WERI-Rb-1 (cell line): Measurements from ENCODE around the gene TMEM161A.

Experiments used
- DNase-seq: peaks from one replicate; pipeline ENCODE4 v3.0.0-alpha.2; 2020
- H3K27ac ChIP-seq: fragments of 250-450 bp; sonication (Bioruptor Pico); 2 replicates; pipeline ENCODE4 v1.5.1; 2020; ENCODE audit warnings: mild to moderate bottlenecking, moderate library complexity
- H3K27me3 ChIP-seq: fragments of 250-450 bp; sonication (Bioruptor Pico); 2 replicates; pipeline ENCODE4 v1.5.1; 2021; ENCODE audit warnings: mild to moderate bottlenecking, low read depth, moderate library complexity; ENCODE audit not compliant: insufficient read depth, severe bottlenecking
- H3K36me3 ChIP-seq: fragments of 250-450 bp; sonication (Bioruptor Pico); 2 replicates; pipeline ENCODE4 v1.5.1; 2020; ENCODE audit warnings: mild to moderate bottlenecking, moderate library complexity
- H3K4me3 ChIP-seq: 2 replicates; pipeline ENCODE4 v1.5.1; 2011; ENCODE audit warnings: low read depth, mild to moderate bottlenecking, control low read depth, low read length
- H3K9me3 ChIP-seq: fragments of 250-450 bp; sonication (Bioruptor Pico); 2 replicates; pipeline ENCODE4 v1.5.1; 2021; ENCODE audit warnings: mild to moderate bottlenecking, moderate library complexity; ENCODE audit not compliant: severe bottlenecking
- TF ChIP-seq, protein P1 (sequence below): IDR thresholded peaks from 2 replicates; pipeline ENCODE4 v1.5.1; 2011; ENCODE audit warnings: low read depth, mild to moderate bottlenecking, control low read depth, inconsistent platforms, low read length

TMEM161A gene

DNA sequence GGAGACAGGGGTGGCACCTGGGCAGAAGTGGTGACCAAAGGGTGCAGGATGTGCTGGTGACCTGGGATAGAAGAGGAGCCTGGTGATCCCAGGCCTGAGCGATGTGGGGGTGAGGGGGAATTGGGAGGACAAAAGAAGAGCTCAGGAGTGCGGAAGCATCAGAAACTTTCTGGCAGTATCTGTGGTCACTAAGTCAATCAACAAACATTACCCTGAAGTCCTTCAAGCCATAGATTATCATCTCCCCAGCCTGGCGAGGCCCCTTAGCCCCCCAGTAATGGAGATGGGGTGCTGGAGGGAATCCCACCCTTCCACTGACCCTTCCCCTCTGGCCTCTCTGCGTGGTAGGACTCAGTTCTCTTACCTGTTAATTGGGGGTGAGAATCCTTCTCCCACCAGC, 21.3 kb upstream of the TMEM161A start:
- TF ChIP-seq, protein P1, sequence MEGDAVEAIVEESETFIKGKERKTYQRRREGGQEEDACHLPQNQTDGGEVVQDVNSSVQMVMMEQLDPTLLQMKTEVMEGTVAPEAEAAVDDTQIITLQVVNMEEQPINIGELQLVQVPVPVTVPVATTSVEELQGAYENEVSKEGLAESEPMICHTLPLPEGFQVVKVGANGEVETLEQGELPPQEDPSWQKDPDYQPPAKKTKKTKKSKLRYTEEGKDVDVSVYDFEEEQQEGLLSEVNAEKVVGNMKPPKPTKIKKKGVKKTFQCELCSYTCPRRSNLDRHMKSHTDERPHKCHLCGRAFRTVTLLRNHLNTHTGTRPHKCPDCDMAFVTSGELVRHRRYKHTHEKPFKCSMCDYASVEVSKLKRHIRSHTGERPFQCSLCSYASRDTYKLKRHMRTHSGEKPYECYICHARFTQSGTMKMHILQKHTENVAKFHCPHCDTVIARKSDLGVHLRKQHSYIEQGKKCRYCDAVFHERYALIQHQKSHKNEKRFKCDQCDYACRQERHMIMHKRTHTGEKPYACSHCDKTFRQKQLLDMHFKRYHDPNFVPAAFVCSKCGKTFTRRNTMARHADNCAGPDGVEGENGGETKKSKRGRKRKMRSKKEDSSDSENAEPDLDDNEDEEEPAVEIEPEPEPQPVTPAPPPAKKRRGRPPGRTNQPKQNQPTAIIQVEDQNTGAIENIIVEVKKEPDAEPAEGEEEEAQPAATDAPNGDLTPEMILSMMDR = no peak
- Histone ChIP-seq H3K27ac (no peak overlapping the region), H3K9me3 (peaks cover 3% of the 10 kb centered on the region), H3K27me3 (no peaks in the 10 kb centered on the region), H3K36me3 (no peaks in the 10 kb centered on the region), H3K4me3 (no peak overlapping the region)
- DNase-seq = no peak

GRCh38 chr19:19157808-19158207, 19.5 kb upstream of the TMEM161A start:
- no peak overlapping the region for H3K27ac ChIP-seq
- H3K4me3 ChIP-seq = no peak overlapping the region
- TF ChIP-seq, protein P1 = no peak
- no peak for DNase-seq
- H3K36me3 ChIP-seq = no peaks in the 10 kb centered on the region
- no peaks in the 10 kb centered on the region for H3K27me3 ChIP-seq
- peaks cover 3% of the 10 kb centered on the region for H3K9me3 ChIP-seq

DNA sequence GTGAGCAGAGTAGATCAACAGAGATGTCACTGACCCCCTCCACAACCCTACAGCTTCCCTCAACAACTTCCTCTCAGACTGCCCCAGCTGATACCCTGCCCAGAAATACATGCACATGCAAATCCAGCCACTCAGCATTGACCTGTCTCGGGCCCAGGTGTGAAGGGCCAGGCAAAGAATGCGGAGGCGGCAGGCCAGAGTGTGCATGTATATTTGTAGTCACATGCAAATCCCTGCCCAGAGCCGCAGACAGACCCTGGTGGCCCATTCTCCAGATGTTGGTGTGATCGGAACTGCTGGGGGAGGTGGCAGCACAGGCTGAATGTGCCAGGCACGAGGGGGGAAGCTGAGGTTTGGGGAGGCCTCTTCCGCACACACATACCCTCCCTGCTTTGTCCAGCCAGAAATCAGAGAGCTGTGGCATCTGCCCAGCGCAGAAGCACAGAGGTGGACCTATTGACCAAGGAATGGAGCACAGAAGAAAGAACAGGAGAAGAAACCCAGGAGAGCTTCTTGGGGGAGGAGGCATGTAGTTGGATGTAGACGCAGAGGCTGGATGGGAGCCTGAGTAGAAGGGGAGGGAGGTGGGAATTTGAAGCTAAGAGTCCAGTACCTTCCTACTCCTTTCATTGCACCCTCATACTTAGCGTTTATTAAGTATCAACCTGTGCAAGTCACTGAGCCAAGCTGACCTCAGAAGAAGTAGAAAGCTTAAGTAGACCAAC, 17.4 kb upstream of the TMEM161A start:
- H3K27ac ChIP-seq = no peak overlapping the region
- H3K4me3 ChIP-seq = no peak overlapping the region
- H3K27me3 ChIP-seq = no peaks in the 10 kb centered on the region
- no peaks in the 10 kb centered on the region for H3K9me3 ChIP-seq
- no peak for DNase-seq
- TF ChIP-seq, protein P1 = no peak
- H3K36me3 ChIP-seq = no peaks in the 10 kb centered on the region

- TF ChIP-seq, protein P1 = no peak
- Histone ChIP-seq H3K9me3 (no peaks in the 10 kb centered on the region), H3K27ac (no peak overlapping the region), H3K4me3 (no peak overlapping the region), H3K27me3 (no peaks in the 10 kb centered on the region), H3K36me3 (no peaks in the 10 kb centered on the region)
- no peak for DNase-seq
Measured at GRCh38 chr19:19154768-19155494, 16.7 kb upstream of the TMEM161A start.

GRCh38 chr19:19152668-19153384, 14.5 kb upstream of the TMEM161A start:
- H3K27me3 ChIP-seq = no peaks in the 10 kb centered on the region
- no peak for DNase-seq
- TF ChIP-seq, protein P1 = no peak
- no peaks in the 10 kb centered on the region for H3K9me3 ChIP-seq
- no peaks in the 10 kb centered on the region for H3K36me3 ChIP-seq
- H3K4me3 ChIP-seq = no peak overlapping the region
- no peak overlapping the region for H3K27ac ChIP-seq
